Activated CD4-positive, CD25-positive, alpha-beta regulatory T cell treated with anti-CD3 and anti-CD28 coated beads, Interleukin-2, amount 50 U/mL, for 24 hours (primary cell): ENCODE data around the gene FRMPD3.
"Not testable (repeated sequence)": the region's sequence is repeated elsewhere in the genome, so short reads cannot be mapped to it uniquely, and the experiment has no call there.

Source experiments
- ATAC-seq, 2 donors: fragments of 150-1000 bp; cut with Tn5 transposase; one replicate each; pipeline ENCODE4 v1.10.0; 2021; ENCODE audit warnings: mild to moderate bottlenecking in 1 of 2, moderate library complexity in 1 of 2

FRMPD3 gene

GRCh38 chrX:107448998-107449835, at the start of gene FRMPD3:
Gene FRMPD3 (plus strand): TSS chrX:107449652. CDS start chrX:107526589, 76,937 bp downstream.
- ATAC-seq: no peak

- ATAC-seq: no peak
Measured at GRCh38 chrX:107420571-107420970, 28.9 kb upstream of the FRMPD3 start.

GRCh38 chrX:107421337-107421861, 28.1 kb upstream of the FRMPD3 start:
- no peak for ATAC-seq

- ATAC-seq: no peak
Measured at GRCh38 chrX:107429090-107429489, 20.4 kb upstream of the FRMPD3 start.

- ATAC-seq: no peak
Measured at GRCh38 chrX:107440187-107440586, 9.3 kb upstream of the FRMPD3 start.

- no peak for ATAC-seq
Measured at GRCh38 chrX:107440692-107441091, 8.8 kb upstream of the FRMPD3 start.

GRCh38 chrX:107442914-107443527, 6.4 kb upstream of the FRMPD3 start:
- no peak for ATAC-seq

GRCh38 chrX:107445146-107445545, 4.3 kb upstream of the FRMPD3 start:
- no peak for ATAC-seq

- ATAC-seq: no peak
Measured at GRCh38 chrX:107445631-107446030, 3.8 kb upstream of the FRMPD3 start.

- no peak for ATAC-seq
Measured at GRCh38 chrX:107447642-107448041, 1.8 kb upstream of the FRMPD3 start.

- no peak for ATAC-seq
Measured at GRCh38 chrX:107448625-107448997, 841 bp upstream of the FRMPD3 start.

- ATAC-seq: no peak
Measured at GRCh38 chrX:107450823-107451509, 1.5 kb downstream of the FRMPD3 start.

GRCh38 chrX:107451731-107452130, 2.3 kb downstream of the FRMPD3 start:
- no peak for ATAC-seq

GRCh38 chrX:107452581-107452980, 3.1 kb downstream of the FRMPD3 start:
- ATAC-seq: no peak

- ATAC-seq: peak; percentile 83 to 85
Measured at GRCh38 chrX:107454302-107454701, 4.8 kb downstream of the FRMPD3 start.

GRCh38 chrX:107457289-107457688, 7.8 kb downstream of the FRMPD3 start:
- ATAC-seq: no peak

- ATAC-seq: no peak
Measured at GRCh38 chrX:107465932-107466620, 16.6 kb downstream of the FRMPD3 start.

GRCh38 chrX:107467271-107467670, 17.8 kb downstream of the FRMPD3 start:
- no peak for ATAC-seq

GRCh38 chrX:107470198-107470597, 20.7 kb downstream of the FRMPD3 start:
- ATAC-seq: no peak

GRCh38 chrX:107470971-107471370, 21.5 kb downstream of the FRMPD3 start:
- ATAC-seq: no peak

- ATAC-seq: not testable (repeated sequence)
Measured at GRCh38 chrX:107471420-107471819, 22.0 kb downstream of the FRMPD3 start.

- no peak for ATAC-seq
Measured at GRCh38 chrX:107477406-107477805, 28.0 kb downstream of the FRMPD3 start.

- no peak for ATAC-seq
Measured at GRCh38 chrX:107480272-107480671, 30.8 kb downstream of the FRMPD3 start.
